Neural crest cell (in vitro differentiated cells): ENCODE data around the gene CIDEA. TPM values are rescaled to one million over a fixed set of nuclear protein-coding genes. Genes with fewer than 3 reads are reported as not detected.

Experiments
- DNase-seq: peaks from one replicate; pipeline ENCODE4 v3.0.0; 2021; ENCODE audit warnings: low read depth, mixed read lengths, low spot score
- H3K27ac Mint-ChIP-seq: one replicate; pipeline ENCODE4 v1.8.0; 2021; ENCODE audit warnings: mild to moderate bottlenecking, mixed read lengths; ENCODE audit not compliant: unreplicated experiment
- H3K27me3 Mint-ChIP-seq: 2 replicates; pipeline ENCODE4 v1.8.0; 2021; ENCODE audit warnings: low read depth, mild to moderate bottlenecking, mixed read lengths
- H3K36me3 Mint-ChIP-seq: 2 replicates; pipeline ENCODE4 v1.8.0; 2021; ENCODE audit warnings: low read depth, mild to moderate bottlenecking, mixed read lengths
- H3K4me1 Mint-ChIP-seq: 2 replicates; pipeline ENCODE4 v1.8.0; 2021; ENCODE audit warnings: mixed read lengths
- H3K4me3 Mint-ChIP-seq: one replicate; pipeline ENCODE4 v1.8.0; 2021; ENCODE audit warnings: mild to moderate bottlenecking, mixed read lengths
- H3K9me3 Mint-ChIP-seq: 2 replicates; pipeline ENCODE4 v1.8.0; 2021; ENCODE audit warnings: mixed read lengths
- CTCF ChIP-seq: fragments of 200-600 bp; sonication (generic); conservative IDR thresholded peaks from 2 replicates; pipeline ENCODE4 v1.5.0; 2021; ENCODE audit warnings: antibody characterized with exemption, mild to moderate bottlenecking
- total RNA-seq: library from RNA; stranded (reverse); gene quantifications from 2 replicates; pipeline ENCODE4 v1.2.1, GENCODE V29; 2021

CIDEA gene
- total RNA-seq, 1 donor from 2014 or later, result not detected

- no peaks in the 10 kb centered on the region for H3K4me1 Mint-ChIP-seq
- no peaks in the 10 kb centered on the region for H3K27me3 Mint-ChIP-seq
- peak; percentile 81 for DNase-seq
- no peaks in the 10 kb centered on the region for H3K9me3 Mint-ChIP-seq
- no peak overlapping the region for H3K27ac Mint-ChIP-seq
- peak; percentile 80 for TF ChIP-seq CTCF
- H3K4me3 Mint-ChIP-seq, result peak overlapping the region; percentile 81
- H3K36me3 Mint-ChIP-seq, result no peaks in the 10 kb centered on the region
Observed at GRCh38 chr18:12271376-12272235, 17.4 kb downstream of the CIDEA start.

DNA sequence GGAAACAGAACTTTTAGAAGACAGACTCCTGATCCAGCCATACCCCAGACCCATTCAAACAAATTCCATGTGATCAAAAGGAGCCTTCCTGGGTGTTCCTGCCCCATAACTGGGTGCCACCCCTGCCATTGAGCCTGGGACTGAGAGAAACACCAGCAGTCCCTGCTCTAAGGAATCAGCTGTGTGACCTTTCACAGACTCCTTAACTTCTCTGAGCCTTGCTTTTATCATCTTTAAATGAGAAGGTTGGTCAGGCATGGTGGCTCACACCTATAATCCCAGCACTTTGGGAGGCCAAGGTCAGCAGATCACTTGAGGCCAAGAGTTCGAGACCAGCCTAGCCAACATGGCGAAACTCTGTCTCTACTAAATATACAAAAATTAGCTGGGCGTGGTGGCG, 20.6 kb downstream of the CIDEA start:
- peak overlapping the region; percentile 88 for H3K27ac Mint-ChIP-seq
- H3K4me1 Mint-ChIP-seq, result peaks cover 14% of the 10 kb centered on the region
- H3K9me3 Mint-ChIP-seq, result no peaks in the 10 kb centered on the region

DNA sequence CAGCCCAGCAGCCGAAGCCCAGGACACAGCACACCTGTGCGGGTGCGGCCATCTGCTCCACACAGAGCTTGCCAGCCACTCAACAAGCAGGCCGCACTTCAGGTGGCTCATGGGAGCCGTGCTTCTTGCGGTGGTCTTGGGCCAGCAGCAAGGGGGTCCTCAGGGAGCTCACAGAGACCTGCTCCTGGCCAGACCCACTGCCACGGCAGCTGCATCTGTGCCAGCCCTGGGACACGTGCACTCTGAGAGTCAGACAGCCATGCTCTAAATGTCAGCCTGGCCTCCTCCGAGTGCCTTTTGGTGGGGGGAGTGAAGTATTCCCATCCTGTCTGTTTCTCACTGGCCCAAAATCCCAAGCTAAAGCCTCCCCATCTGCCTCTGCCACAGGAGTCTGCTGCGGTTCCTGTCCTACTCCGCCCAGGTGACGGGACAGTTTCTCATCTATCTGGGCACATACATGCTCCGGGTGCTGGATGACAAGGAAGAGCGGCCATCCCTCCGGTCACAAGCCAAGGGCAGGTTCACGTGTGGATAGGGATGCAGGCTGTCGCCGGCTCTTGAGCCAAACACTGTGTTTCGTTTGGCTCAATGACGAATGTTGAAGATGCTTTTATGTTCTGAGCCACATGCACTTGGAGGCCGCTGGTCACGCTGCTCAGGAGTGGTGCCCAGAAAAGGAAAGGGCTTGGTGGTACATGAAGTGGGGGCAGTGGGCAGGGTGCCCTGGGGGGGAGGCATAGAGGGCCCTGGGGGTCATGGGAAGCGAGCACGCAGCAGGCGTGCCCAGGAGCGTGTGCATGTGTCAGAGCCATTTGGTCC, 22.8 kb downstream of the CIDEA start:
- Mint-ChIP-seq H3K9me3 (no peaks in the 10 kb centered on the region), H3K4me1 (peaks cover 15% of the 10 kb centered on the region), H3K27me3 (no peaks in the 10 kb centered on the region), H3K27ac (no peak overlapping the region), H3K4me3 (no peak overlapping the region), H3K36me3 (no peaks in the 10 kb centered on the region)
- TF ChIP-seq CTCF, result no peak
- DNase-seq, result no peak

More for the DNA sequence above, 20.6 kb downstream of the CIDEA start:
- no peak overlapping the region for H3K4me3 Mint-ChIP-seq
- DNase-seq, result no peak
- TF ChIP-seq CTCF, result no peak
- H3K36me3 Mint-ChIP-seq, result no peaks in the 10 kb centered on the region
- H3K27me3 Mint-ChIP-seq, result no peaks in the 10 kb centered on the region

DNA sequence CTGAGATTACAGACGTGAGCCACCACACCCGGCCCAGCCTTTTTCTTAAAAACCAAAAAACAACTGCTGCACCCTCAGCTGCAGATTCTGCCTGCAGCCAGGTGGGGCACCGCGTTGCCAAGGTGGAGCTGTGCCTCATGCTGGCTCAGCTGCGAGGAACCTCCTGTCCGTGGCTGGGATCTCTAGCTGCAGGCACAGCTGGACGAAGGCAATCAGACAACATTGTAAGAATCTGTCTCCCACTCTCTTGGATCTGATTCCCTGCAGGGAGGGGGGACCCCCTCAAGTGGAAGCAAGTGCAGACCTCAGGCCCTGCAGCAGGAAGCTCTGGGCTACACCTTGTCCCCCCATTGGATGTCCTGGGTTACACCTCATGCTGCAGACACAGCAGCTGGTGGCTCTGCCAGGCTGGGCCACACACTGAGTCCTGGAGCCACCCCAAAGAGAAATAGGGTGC, 24.1 kb downstream of the CIDEA start:
- peaks cover 7% of the 10 kb centered on the region for H3K27me3 Mint-ChIP-seq
- peak overlapping the region; percentile 95 for H3K27ac Mint-ChIP-seq
- no peak for TF ChIP-seq CTCF
- no peaks in the 10 kb centered on the region for H3K9me3 Mint-ChIP-seq
- DNase-seq, result no peak
- H3K4me1 Mint-ChIP-seq, result peaks cover 15% of the 10 kb centered on the region
- H3K4me3 Mint-ChIP-seq, result no peak overlapping the region
- no peaks in the 10 kb centered on the region for H3K36me3 Mint-ChIP-seq

GRCh38 chr18:12278741-12279682, 24.9 kb downstream of the CIDEA start:
- no peaks in the 10 kb centered on the region for H3K9me3 Mint-ChIP-seq
- TF ChIP-seq CTCF, result no peak
- H3K36me3 Mint-ChIP-seq, result no peaks in the 10 kb centered on the region
- H3K27me3 Mint-ChIP-seq, result peaks cover 12% of the 10 kb centered on the region
- peak; percentile 33 for DNase-seq
- H3K4me3 Mint-ChIP-seq, result peak overlapping the region; percentile 66
- peak overlapping the region; percentile 95 for H3K27ac Mint-ChIP-seq
- H3K4me1 Mint-ChIP-seq, result peaks cover 15% of the 10 kb centered on the region
